Measurements from ENCODE around the gene PSMD3.

DNA sequence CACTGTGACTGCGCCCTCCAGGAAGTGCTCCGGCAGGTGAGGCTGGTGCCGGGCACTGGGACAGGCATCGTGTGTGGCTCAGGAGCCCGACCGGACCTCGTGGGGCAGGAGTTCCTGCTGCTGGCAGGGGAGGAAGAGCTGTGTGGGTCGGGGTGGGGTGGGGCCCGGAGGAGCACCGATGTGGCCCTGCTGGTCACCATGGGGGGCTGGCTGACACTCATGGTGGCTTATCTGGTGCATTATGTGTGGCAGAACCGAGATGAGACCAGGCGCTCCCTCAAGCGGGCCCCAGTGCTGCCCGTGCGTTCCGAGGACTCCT, 36.3 kb upstream of the PSMD3 start:
- no peak for TF ChIP-seq HMGXB4 (CRISPR knock-in tag; IDR thresholded peaks at IDR 0.05; ENCODE audit: borderline replicate concordance)
- TF ChIP-seq, protein P1, sequence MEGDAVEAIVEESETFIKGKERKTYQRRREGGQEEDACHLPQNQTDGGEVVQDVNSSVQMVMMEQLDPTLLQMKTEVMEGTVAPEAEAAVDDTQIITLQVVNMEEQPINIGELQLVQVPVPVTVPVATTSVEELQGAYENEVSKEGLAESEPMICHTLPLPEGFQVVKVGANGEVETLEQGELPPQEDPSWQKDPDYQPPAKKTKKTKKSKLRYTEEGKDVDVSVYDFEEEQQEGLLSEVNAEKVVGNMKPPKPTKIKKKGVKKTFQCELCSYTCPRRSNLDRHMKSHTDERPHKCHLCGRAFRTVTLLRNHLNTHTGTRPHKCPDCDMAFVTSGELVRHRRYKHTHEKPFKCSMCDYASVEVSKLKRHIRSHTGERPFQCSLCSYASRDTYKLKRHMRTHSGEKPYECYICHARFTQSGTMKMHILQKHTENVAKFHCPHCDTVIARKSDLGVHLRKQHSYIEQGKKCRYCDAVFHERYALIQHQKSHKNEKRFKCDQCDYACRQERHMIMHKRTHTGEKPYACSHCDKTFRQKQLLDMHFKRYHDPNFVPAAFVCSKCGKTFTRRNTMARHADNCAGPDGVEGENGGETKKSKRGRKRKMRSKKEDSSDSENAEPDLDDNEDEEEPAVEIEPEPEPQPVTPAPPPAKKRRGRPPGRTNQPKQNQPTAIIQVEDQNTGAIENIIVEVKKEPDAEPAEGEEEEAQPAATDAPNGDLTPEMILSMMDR (IDR thresholded peaks at IDR 0.05): no peak
- TF ChIP-seq, protein P2, sequence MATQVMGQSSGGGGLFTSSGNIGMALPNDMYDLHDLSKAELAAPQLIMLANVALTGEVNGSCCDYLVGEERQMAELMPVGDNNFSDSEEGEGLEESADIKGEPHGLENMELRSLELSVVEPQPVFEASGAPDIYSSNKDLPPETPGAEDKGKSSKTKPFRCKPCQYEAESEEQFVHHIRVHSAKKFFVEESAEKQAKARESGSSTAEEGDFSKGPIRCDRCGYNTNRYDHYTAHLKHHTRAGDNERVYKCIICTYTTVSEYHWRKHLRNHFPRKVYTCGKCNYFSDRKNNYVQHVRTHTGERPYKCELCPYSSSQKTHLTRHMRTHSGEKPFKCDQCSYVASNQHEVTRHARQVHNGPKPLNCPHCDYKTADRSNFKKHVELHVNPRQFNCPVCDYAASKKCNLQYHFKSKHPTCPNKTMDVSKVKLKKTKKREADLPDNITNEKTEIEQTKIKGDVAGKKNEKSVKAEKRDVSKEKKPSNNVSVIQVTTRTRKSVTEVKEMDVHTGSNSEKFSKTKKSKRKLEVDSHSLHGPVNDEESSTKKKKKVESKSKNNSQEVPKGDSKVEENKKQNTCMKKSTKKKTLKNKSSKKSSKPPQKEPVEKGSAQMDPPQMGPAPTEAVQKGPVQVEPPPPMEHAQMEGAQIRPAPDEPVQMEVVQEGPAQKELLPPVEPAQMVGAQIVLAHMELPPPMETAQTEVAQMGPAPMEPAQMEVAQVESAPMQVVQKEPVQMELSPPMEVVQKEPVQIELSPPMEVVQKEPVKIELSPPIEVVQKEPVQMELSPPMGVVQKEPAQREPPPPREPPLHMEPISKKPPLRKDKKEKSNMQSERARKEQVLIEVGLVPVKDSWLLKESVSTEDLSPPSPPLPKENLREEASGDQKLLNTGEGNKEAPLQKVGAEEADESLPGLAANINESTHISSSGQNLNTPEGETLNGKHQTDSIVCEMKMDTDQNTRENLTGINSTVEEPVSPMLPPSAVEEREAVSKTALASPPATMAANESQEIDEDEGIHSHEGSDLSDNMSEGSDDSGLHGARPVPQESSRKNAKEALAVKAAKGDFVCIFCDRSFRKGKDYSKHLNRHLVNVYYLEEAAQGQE (IDR thresholded peaks at IDR 0.05): no peak
- TF ChIP-seq SMC3 (IDR thresholded peaks at IDR 0.05): no peak
- no peak for TF ChIP-seq JUNB (IDR thresholded peaks at IDR 0.05)
- TF ChIP-seq EHMT2 (IDR thresholded peaks at IDR 0.05; ENCODE audit: low read depth): no peak
- no peak for TF ChIP-seq MYC (IDR thresholded peaks at IDR 0.05; ENCODE audit: borderline replicate concordance, low read length)
